ENCODE data around the gene RTF2.
"Not testable (repeated sequence)": the region's sequence is repeated elsewhere in the genome, so short reads cannot be mapped to it uniquely, and the experiment has no call there.

The RTF2 gene

DNA sequence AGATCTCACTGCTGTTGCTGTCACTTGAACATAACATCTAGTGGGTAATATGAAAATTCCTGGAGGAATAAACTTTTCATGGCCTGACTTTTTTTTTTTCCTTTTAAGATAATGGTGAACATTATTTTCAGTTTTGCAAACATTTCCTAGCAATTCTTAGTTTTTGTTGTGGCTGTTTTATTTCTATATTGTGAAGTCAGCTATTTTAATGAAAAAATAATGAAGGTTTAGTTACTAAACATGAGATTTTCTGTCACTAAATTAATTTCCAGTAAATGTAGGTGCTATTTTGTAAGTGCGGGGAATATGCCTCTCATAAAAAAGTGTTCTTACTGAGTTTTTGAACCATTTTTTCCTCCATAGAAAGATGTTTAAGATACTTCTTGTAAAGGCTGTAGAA, 32.7 kb downstream of the RTF2 start:
- DNase-seq (ENCODE audit: low read depth) = no peak

DNA sequence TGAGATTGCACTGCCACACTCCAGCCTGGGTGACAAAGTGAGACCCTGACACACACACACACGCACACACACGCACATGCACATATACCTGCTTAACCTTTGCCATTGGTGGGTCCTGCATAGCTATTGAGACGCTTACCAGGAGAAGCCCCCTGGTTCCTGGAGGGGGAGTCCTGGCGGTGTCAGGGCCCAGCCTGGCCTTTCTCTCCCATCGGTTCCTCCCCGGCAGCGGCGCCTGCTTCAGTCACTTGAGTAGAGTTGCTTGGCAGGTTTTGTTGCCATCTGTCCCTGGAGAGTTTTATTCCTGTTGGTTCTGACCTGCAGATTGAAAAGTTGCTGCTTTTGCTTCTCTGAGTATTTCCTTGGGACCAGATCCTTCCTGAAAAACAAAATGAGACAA, 35.5 kb downstream of the RTF2 start:
- no peak for DNase-seq (ENCODE audit: low read depth)

DNA sequence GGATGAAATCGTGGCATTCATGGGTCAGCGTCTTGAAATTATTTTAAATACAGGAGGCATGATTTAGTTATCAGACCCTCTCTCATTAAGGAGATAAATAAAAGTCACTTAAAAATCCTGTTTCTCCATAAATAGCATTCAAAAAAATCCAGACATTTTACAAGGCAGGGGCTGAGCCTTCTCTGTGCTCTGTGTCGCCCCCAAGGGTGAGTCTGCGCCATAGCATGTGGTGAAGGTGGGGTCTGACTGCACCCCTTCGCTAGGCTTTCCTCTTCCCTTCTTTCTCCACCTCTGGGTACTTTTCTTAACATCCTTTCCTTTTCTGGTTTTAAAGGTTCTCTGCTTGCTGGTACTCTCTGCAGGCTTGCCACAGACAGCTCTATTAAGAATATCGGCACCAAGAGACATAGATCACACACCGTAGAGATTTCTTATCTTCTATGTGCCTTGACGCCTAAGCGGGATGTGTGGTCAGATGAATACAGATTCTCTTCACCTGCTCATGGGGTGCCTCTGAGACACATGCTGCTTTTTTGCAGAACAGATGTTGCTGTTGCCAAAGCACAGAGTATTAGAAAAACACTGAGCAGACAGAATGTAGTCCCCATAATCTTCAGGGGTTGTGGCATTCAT, 36.1 kb downstream of the RTF2 start:
- DNase-seq (ENCODE audit: low read depth) = no peak

DNA sequence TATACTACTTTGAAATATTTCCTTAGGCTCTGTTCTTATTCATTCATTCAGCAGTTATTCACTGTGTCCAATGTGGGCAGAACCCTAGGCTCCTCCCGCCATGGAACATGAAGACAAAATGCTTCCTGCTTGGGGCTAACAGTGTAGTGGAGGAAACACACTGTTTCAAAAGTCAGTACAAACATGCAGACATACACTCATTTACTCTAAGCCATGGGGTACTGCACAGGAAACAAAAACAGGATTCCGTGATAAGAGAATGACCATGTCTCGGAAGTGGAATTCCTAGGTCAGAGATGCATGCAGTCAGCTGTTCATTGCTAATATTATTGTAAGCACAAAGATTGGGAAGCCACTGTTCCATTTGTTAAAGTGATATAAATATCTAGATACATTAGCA, 37.7 kb downstream of the RTF2 start:
- DNase-seq (ENCODE audit: low read depth) = no peak

- DNase-seq (ENCODE audit: low read depth) = no peak
Measured at GRCh38 chr20:56511926-56512325, 43.5 kb downstream of the RTF2 start.

- DNase-seq (ENCODE audit: low read depth) = no peak
Measured at GRCh38 chr20:56513161-56514150, 45.0 kb downstream of the RTF2 start.

GRCh38 chr20:56516631-56517030, 48.2 kb downstream of the RTF2 start:
- DNase-seq (ENCODE audit: low read depth) = no peak

- DNase-seq (ENCODE audit: low read depth) = no peak
Measured at GRCh38 chr20:56517211-56517610, 48.8 kb downstream of the RTF2 start.

- DNase-seq (ENCODE audit: low read depth) = no peak
Measured at GRCh38 chr20:56517641-56518040, 49.2 kb downstream of the RTF2 start.

DNA sequence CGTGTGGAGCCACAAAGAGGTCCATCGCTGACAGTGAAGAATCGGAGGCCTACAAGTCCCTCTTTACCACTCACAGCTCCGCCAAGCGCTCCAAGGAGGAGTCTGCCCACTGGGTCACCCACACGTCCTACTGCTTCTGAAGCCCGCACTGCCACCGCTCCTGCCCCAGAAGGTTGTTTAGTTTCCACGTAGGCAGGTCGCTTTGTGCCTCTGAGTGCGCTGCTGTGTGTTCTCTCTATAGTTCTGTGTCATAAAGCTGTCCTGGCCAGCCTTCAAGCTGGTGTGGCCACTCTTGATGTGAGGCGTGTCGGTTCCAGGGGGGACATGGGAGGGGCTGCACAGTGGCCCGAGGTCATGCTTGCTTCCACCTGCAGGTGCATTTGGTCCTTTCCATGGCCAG, 49.7 kb downstream of the RTF2 start:
- no peak for DNase-seq (ENCODE audit: low read depth)

DNA sequence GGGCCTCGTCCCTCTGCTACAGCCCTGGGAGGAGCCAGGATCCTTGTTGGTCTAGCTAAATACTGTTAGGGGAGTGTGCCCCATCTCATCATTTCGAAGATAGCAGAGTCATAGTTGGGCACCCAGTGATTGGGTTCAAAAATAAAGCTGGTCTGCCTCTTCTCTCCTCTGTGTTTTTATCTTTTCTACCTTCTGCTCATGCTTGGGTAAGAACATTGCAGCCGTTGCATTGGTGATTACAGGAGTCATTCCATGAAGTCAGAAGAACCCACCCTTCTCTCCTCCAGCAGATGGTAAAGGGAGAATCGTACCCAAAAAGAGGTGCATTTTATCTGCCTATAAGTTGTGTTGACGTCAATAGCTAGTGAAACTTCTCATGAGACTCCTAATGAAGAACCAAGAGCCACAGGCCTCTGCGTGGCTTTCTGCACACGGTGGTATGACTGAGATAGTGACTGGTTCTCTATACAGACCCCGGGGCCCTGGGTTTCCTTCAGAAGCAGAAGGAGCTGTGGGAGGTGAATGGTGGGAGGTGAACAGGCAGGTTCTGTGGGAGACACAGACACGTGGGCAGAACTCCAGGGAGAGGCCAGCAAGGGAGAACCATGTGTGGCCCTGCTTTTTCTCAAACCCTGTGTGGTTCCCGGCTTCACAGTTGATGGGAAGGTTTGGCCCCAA, 50.4 kb downstream of the RTF2 start:
- DNase-seq (ENCODE audit: low read depth) = no peak

GRCh38 chr20:56519551-56519950, 51.1 kb downstream of the RTF2 start:
- no peak for DNase-seq (ENCODE audit: low read depth)

- no peak for DNase-seq (ENCODE audit: low read depth)
Measured at GRCh38 chr20:56520180-56520579, 51.8 kb downstream of the RTF2 start.

GRCh38 chr20:56520746-56521354, 52.4 kb downstream of the RTF2 start:
- not testable (repeated sequence) for DNase-seq (ENCODE audit: low read depth)

- no peak for DNase-seq (ENCODE audit: low read depth)
Measured at GRCh38 chr20:56522311-56522710, 53.9 kb downstream of the RTF2 start.

DNA sequence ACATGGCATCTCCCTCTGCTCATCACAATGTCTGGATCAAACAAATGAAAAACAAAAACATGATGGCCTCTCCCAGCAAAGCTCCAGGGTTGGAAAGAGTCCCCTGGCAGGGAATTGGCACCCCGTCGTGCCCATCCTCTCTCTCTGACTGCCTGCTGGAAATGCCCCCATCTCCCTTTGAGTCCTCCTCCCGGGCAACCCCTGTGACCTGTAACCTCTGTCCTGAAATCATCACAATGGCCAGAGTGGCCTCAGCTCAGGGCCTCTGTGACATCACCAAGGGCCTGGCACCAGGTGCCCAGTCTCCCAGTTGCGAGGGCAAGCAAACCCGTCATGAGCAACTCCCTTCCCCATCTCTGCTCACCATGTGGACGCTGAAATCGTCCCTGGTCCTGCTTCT, 56.0 kb downstream of the RTF2 start, which contains the start of gene FAM209A:
Gene FAM209A (plus strand): TSS at position 301 of the 400 bp plus-strand sequence. CDS start 65 bp downstream, at position 366.
- DNase-seq (ENCODE audit: low read depth) = not testable (repeated sequence)

- DNase-seq (ENCODE audit: low read depth) = no peak
Measured at GRCh38 chr20:56527521-56527920, 59.1 kb downstream of the RTF2 start.

GRCh38 chr20:56532946-56533345, 64.5 kb downstream of the RTF2 start, which contains the start of gene FAM209B:
FAM209B (plus strand) TSS chr20:56533246; CDS start chr20:56533342, 96 bp downstream.
- not testable (repeated sequence) for DNase-seq (ENCODE audit: low read depth)

GRCh38 chr20:56537997-56538396, 69.6 kb downstream of the RTF2 start:
- DNase-seq (ENCODE audit: low read depth) = no peak

DNA sequence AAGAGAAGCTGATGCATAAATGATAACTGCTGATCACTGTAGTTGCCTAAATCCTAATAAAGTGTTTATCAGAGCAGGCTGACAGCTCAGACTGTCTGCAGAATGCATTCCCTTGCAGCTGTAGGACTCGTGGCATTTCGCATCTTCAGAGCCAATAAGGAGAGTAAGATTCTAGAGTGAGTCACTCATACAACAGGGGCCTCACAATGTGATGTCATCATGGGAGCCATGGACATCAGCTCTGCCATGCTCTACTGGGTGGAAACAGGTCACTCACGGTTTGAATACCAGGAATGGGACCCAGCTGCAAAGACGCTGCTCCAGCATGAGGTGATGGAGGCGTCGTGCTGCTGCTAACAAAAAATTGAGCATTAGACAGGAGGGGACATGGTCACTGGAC, 72.0 kb downstream of the RTF2 start:
- no peak for DNase-seq (ENCODE audit: low read depth)

DNA sequence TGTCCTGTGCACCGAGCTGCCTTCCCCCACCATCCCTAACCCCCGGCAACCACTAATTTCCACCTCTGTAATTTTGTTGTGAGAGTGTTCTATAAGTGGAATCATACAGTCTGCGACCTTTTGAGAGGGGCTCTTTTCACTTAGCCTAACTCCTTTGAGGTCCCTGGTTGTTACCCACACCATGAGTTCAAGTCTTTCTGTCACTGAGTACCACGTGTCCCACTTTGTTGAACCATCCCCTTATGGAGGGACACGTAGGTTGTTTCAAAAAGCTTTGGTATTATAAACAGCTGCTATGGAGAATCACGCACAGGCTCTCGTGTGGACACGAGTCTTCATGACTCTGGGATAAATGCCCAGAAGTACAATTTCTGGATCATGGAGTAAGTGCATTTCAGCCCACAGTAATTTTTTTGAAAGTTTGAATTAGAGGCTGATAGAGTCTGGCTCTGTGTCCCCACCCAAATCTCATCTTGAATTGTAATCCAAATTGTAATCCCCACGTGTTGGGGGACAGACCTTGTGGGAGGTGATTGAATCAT, 74.1 kb downstream of the RTF2 start:
- no peak for DNase-seq (ENCODE audit: low read depth)

DNA sequence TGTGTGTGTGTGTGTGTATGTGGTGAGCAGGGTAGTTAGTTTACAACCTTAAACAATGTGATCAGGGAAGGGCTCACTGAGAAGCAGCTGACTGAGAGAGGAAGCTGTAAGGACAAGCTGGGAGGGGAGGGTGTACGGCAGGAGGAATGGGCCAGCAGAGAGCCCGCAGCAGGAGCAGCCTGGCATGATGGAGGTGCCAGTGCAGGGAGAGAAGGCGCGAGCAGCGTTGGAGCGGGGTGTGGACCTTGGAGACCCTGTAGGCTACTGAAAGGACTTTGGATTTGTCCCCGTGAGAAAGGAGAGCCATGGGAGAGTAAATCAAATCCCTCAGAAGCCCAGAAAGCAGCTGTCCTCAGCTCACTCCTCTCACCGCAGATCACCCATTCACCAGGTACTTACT, 83.1 kb downstream of the RTF2 start:
- DNase-seq (ENCODE audit: low read depth) = no peak

All from stimulated activated CD4-positive, alpha-beta T cell treated with anti-CD3 and anti-CD28 coated beads, Interleukin-2, amount 100 ng/mL, for 4 hours (primary cell).